Measurements from ENCODE around the gene DCDC2B.

DNA sequence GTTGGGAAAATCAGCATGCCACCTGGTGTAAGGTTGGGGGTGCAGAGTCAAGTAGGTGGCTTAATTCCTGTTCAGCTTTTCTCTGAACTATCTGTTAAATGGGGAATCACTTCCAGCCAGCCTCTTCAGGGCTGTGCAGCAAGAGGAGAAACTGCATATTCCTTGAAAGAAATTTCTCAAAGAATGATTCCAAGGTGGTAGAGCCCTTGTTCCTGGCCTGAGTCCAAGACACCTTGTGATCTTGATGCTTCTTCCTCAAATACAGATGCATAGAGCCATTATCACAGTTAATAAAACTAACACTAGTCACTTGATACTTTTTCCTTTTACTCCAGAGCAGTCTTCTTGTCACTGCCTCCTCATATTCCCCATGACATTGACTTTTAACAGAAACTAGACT is 24.2 kb upstream of the DCDC2B start:
- TF ChIP-seq POLR2A (IDR thresholded peaks at IDR 0.05; ENCODE audit: low read depth, low read length) = no peak
- TF ChIP-seq POLR2AphosphoS5 (IDR thresholded peaks at IDR 0.05; ENCODE audit: low read depth, low read length) = no peak
- TF ChIP-seq TAF1 (IDR thresholded peaks at IDR 0.05; ENCODE audit: borderline replicate concordance, low read depth, low read length) = no peak

Measured in GM12892 (cell line).